GM19023 (cell line): Measurements from ENCODE around the gene SEC22A.

Experiments
- ATAC-seq: cut with Tn5 transposase; IDR thresholded peaks from one replicate; pipeline ENCODE4 v1.9.1; 2021; ENCODE audit warnings: mild to moderate bottlenecking, moderate library complexity; ENCODE audit not compliant: unreplicated experiment

The SEC22A gene

DNA sequence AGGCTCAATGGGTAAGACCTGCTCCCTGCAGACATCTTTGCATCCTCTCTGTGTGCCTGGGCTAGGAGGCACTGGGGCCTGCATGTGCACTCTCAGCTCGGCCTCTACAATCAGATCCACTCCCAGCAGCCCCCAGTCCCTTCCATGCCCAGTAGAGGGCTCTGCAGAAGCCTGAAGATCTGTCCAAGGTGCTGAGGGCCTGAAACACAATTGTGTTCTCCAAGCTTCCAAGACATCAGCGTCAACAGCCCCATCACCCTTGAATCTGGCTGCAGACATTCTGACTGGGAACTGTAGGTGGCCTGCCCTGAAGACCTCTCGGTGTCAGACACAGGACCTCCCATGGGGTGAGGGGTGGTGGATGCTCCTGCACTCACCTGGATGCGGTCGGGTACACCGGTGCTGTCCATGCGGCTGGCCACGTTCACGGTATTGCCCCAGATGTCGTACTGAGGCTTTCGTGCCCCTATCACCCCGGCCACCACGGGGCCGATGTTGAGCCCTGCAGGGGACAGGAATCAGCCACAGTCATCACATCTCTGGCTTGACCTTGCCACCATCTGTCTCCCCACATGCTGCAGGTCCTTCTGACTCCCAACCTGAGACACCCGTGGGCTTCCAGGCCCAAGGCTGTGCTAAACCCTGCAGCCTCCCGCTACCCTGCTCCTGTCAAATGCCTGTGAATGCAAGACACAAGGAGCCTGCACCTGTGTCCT, 84.7 kb downstream of the SEC22A start:
- peak; percentile 69 for ATAC-seq

GRCh38 chr3:123287051-123287961, 85.6 kb downstream of the SEC22A start:
- no peak for ATAC-seq

- ATAC-seq = no peak
These were observed 86.2 kb downstream of the SEC22A start for GRCh38 chr3:123287962-123288302.

- no peak for ATAC-seq
These were observed 87.8 kb downstream of the SEC22A start for GRCh38 chr3:123289391-123290106.

GRCh38 chr3:123290107-123290930, 88.6 kb downstream of the SEC22A start:
- ATAC-seq = no peak

GRCh38 chr3:123290962-123291361, 89.2 kb downstream of the SEC22A start:
- ATAC-seq = no peak

DNA sequence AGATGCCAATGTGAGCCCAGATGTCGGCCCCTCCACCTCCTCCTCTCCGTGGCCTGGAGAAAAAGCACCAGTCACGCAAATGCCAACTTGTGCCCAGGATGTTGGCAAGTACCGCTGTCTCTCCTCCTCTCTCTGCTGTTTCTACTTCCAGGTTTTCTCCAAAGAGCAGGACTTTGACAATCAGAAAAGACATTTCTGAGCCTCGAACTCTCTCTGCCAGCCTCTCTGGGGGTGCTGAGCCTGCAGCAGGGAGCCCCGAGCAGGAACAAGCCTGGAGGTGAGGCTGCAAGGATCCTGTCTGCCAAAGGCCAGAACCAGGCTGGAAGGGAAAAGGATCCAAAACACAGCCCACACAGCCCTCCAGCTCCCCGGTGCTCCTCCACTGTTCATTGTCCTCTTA, 89.7 kb downstream of the SEC22A start:
- ATAC-seq = no peak

DNA sequence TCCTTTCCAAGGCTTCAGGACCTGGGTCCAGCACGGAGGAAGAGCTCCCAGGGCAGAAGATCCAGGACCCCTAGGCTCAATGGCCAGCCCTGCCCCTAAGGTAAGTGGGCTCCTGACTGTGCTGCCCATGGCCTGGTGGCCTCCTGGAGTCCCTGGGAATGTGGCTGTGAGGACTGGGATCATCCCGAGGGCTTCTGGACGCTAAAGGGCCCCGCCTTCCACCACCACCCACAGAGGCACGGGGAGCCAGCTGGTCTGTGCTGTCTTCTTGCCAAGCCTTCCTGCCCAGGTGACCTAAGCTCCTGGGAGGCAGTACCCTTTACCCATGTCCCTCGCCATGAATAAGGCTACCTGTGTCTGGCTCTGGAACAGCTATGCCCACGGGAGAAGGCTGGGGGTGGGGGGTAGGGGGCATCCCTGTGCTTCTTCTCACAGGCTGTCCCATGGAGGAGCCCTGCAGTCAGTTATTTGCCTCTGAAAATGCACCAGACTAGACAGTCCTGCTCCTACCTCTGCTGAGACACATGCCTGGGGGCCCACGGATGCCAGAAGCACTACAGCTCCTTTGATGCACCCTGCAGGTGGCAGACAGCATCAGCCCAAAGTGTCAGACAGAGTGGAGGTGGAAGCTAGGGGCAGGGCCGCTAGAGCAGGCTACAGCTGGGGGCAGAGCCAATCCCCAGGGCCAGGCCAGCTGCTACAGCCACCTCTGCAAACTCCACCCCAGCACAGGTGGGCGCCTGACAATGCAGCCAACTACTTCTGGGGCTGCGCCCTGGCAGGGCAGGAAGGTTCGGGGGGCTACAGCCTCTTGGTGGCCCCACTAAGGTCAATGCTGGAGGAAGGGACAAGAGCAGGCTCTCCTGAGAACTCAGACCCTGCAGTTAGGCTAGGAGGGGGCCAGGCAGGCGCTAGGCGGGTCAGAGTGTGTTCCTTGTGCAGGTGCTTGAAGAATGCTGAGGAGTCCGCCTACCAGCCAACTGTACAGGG, 90.9 kb downstream of the SEC22A start:
- no peak for ATAC-seq

DNA sequence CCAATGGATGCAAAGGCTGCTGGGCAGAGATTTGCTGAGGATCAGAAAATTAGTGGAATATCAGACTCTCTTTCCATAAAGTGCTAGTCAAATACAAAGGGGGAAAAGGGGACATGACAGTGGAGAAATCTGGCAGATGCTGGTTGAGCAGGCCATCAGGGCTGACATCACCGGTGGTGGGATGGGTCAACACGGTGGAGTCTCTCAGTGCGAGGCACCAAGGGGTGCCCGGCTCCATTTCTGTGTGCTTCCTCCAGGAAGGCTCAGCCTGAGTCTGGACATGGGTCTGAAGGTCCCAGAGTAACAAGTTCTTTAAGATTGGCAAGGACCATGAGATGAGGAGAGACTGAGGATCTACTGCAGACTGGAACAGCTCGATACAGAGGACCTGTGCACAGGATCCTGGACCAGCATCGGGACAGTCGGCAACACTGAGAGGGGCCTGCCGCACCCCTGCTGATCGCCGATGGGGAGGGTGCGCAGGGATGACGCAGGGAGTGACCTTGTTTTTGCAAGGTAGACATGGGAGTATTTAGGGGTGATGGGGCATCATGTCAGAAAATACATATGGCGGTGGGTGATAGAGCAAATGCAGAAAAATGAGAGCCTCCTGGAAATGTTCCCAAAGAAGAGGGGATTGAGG, 92.7 kb downstream of the SEC22A start:
- ATAC-seq = no peak

GRCh38 chr3:123295171-123295900, 93.6 kb downstream of the SEC22A start:
- ATAC-seq = no peak

- ATAC-seq = no peak
These were observed 94.1 kb downstream of the SEC22A start for GRCh38 chr3:123295901-123296250.

- no peak for ATAC-seq
These were observed 94.5 kb downstream of the SEC22A start for GRCh38 chr3:123296261-123296660.

GRCh38 chr3:123296836-123297626, 95.3 kb downstream of the SEC22A start:
- ATAC-seq = no peak

- no peak for ATAC-seq
These were observed 95.8 kb downstream of the SEC22A start for GRCh38 chr3:123297627-123297899.

GRCh38 chr3:123298903-123299302, 97.2 kb downstream of the SEC22A start:
- ATAC-seq = no peak

DNA sequence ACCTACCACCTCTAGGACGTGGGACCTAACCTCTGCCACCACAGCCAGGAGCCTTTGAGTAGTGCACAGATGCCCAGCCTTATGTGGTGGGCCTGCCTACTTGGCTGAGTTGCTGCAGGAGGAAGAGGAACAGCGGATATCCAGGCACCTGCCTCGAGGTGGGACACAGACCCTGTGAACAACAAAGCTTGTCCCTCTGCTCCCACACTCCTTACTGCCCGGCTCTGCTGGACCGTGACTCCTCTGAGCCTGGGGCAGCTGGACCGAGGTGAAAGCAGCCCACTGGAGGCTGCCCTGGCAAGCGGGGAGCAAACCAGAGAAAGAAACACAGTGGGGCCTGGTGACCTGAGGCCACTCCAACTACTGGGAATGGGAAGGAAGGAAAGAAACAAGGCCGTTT, 97.8 kb downstream of the SEC22A start:
- no peak for ATAC-seq

DNA sequence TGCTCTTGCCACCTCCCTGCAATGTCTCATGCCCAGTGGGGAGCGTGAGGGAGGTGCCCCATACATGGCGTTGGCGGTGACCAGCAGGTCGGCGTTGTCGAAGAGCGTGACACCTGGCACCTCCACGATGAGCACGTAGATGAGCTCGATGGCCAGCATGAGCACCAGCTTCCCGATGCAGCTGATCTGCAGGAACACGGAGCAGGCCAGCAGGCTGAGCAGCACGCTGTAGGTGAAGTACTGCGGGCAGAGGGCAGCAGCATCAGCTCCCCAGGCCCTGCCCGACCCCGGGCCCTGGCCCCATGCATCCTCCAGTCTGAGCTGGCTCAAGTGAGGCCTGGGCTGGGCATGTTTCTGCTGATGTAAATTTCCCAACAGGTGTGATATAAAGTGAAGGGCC, 98.3 kb downstream of the SEC22A start:
- no peak for ATAC-seq

DNA sequence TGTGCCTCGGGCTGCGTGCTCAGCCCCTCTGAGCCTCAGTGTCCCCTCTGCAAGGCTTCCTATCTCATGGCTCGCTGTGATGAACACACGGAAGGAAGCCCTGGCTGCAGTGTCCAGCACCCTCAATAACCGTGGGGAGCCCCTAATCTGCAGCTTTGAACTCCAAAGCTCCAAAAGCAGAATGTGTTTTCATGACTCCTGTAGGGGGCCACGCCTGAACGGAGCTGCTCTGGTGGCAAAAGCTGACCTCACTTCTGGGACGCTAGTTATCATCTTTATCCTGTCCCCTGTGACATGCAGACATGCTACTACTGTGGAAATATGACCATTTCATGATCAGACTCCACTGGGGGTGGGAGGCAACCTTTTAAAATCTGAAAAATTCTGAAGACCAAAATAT, 98.8 kb downstream of the SEC22A start:
- ATAC-seq = no peak
